HepG2 (cell line): ENCODE results near the gene PDPK1. TPM values are rescaled to one million over a fixed set of nuclear protein-coding genes. Genes with fewer than 3 reads are reported as not detected.

Source experiments
- CAMTA2 ChIP-seq: sonication (generic); formaldehyde crosslinking; IDR thresholded peaks from 2 replicates; pipeline ENCODE4 v1.4.0; 2020; ENCODE audit warnings: mild to moderate bottlenecking, missing genetic modification reagents, borderline replicate concordance
- CHCHD3 ChIP-seq: sonication (generic); formaldehyde crosslinking; IDR thresholded peaks from 2 replicates; pipeline ENCODE4 v1.8.0; 2022; ENCODE audit warnings: mild to moderate bottlenecking, missing genetic modification reagents, moderate library complexity
- FOXA3 ChIP-seq: IDR thresholded peaks from 2 replicates; pipeline ENCODE4 v1.6.1; 2016; ENCODE audit warnings: missing genetic modification reagents, missing compliant biosample characterization
- MED1 ChIP-seq: sonication (generic); formaldehyde crosslinking; IDR thresholded peaks from 2 replicates; pipeline ENCODE4 v1.4.0; 2020; ENCODE audit warnings: missing genetic modification reagents
- NPAS2 ChIP-seq: sonication (generic); formaldehyde crosslinking; IDR thresholded peaks from 2 replicates; pipeline ENCODE4 v1.8.0; 2022; ENCODE audit warnings: mild to moderate bottlenecking, missing genetic modification reagents, borderline replicate concordance
- SAP130 ChIP-seq: IDR thresholded peaks from 2 replicates; pipeline ENCODE4 v1.6.1; 2016; ENCODE audit warnings: low read depth
- SRSF9 ChIP-seq: fragments of 200-400 bp; formaldehyde crosslinking; IDR thresholded peaks from 2 replicates; pipeline ENCODE4 v1.6.1; 2018; ENCODE audit warnings: borderline replicate concordance, mild to moderate bottlenecking, low read depth, low read length; ENCODE audit not compliant: insufficient read depth, poor library complexity, severe bottlenecking
- THAP9 ChIP-seq: sonication (generic); formaldehyde crosslinking; IDR thresholded peaks from 2 replicates; pipeline ENCODE4; 2020; ENCODE audit warnings: missing genetic modification reagents, mild to moderate bottlenecking, borderline replicate concordance
- ZFP1 ChIP-seq: IDR thresholded peaks from 2 replicates; pipeline ENCODE4 v1.6.1; 2016
- ZNF235 ChIP-seq: sonication (generic); formaldehyde crosslinking; IDR thresholded peaks from 2 replicates; pipeline ENCODE4 v1.8.1; 2023; ENCODE audit warnings: mild to moderate bottlenecking, missing genetic modification reagents, borderline replicate concordance
- ZNF441 ChIP-seq: sonication (generic); formaldehyde crosslinking; IDR thresholded peaks from 2 replicates; pipeline ENCODE4 v1.7.0; 2021; ENCODE audit warnings: missing genetic modification reagents, borderline replicate concordance
- ZNF446 ChIP-seq: sonication (generic); formaldehyde crosslinking; IDR thresholded peaks from 2 replicates; pipeline ENCODE4 v1.5.0; 2020; ENCODE audit warnings: mild to moderate bottlenecking, missing genetic modification reagents
- ZNF546 ChIP-seq: sonication (generic); formaldehyde crosslinking; conservative IDR thresholded peaks from 2 replicates; pipeline ENCODE4 v1.8.1; 2023; ENCODE audit warnings: mild to moderate bottlenecking, missing genetic modification reagents
- ZNF619 ChIP-seq: sonication (generic); formaldehyde crosslinking; IDR thresholded peaks from 2 replicates; pipeline ENCODE4 v1.4.0; 2020; ENCODE audit warnings: mild to moderate bottlenecking, missing genetic modification reagents
- ZNF644 ChIP-seq: IDR thresholded peaks from 2 replicates; pipeline ENCODE4 v1.6.1; 2016; ENCODE audit warnings: low read depth
- polyA plus RNA-seq, 8 experiments: library from polyadenylated mRNA; depleted of rRNA in 3 of 8; stranded (reverse) in 7 of 8; unstranded in 1 of 8; fragments of >200 nt; fragmentation: Illumina TruSeq in 4 of 8; extraction: Trizol in 4 of 8; gene quantifications; 2 replicates each; pipeline versions ENCODE4 v1.2.1 to v1.2.3, GENCODE V29; 2011 to 2016; ENCODE audit warnings: low read depth in 4 of 8, missing spikeins in 1 of 8, mixed read lengths in 1 of 8; ENCODE audit not compliant: insufficient read depth in 1 of 8
- total RNA-seq, 5 experiments: library from RNA; depleted of rRNA; stranded (reverse); fragments of >200 nt; fragmentation: Illumina TruSeq; extraction: Trizol; gene quantifications; 2 replicates each; pipeline ENCODE4 v1.2.3, GENCODE V29; 2016; ENCODE audit warnings: low read depth in 1 of 5
- TF ChIP-seq, protein P1 (sequence below): sonication (generic); formaldehyde crosslinking; IDR thresholded peaks from 2 replicates; pipeline ENCODE4 v1.4.0; 2020; ENCODE audit warnings: mild to moderate bottlenecking, missing genetic modification reagents, borderline replicate concordance
- TF ChIP-seq, protein P2 (sequence below): sonication (generic); formaldehyde crosslinking; IDR thresholded peaks from 2 replicates; pipeline ENCODE4 v1.8.0; 2022; ENCODE audit warnings: mild to moderate bottlenecking, missing genetic modification reagents
- TF ChIP-seq, protein P3 (sequence below): sonication (generic); formaldehyde crosslinking; conservative IDR thresholded peaks from 2 replicates; pipeline ENCODE4 v1.4.0; 2020; ENCODE audit warnings: missing genetic modification reagents

Gene PDPK1
- total and polyA plus RNA-seq, 2 of the 13 experiments (the other 11 are each of a cell fraction or from before 2014, with no cell fraction given), result 59.6 to 129 TPM

DNA sequence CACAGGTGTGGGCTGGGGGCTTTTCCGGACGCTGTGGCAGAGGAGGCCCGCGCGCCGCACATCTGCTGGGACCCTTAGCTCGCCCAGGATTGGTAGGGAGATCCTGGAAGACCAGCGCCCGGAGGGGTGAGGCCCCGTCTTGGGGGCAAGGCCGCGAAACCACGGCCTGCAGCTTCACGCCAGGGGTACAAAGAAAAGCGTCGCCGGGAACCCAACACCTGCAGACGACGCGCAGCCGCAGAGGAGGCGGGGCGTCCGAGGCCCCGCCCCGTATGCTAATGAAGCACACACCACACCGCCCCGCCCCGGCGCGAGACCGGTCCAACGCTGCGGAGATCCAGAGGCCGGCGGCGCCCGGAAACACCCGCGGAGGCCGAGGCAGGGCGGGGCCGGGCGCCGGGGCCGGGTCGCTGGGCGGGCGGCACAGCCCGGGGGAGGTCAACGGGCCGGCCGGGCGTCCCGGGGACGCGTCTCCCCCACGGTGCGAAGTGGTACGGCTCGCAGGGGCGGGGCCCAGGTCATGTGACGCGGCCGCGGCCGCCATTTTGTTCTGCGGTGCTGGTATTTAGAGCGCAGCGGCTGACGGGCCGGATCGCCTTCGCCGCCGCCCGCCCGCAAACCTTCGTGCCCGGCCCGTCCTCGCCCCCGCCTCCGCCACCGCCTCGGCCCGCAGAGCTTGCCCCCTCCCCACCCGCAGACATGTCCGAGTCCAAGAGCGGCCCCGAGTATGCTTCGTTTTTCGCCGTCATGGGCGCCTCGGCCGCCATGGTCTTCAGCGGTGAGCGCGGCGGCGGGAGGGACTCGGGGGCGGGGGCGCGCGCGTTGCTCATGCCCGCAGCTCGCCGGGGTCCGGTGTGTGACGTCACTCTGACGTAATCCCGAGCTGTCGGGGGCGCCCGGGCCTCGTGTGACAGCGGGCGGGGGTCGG lies 24.2 kb upstream of the PDPK1 start, which contains the start of gene ATP6V0C (continued):
- TF ChIP-seq SAP130 (CRISPR knock-in tag) (peak; percentile 79), ZNF441 (CRISPR knock-in tag) (0 out of 2 replicates have a peak, but pooled peaks have one; percentile 18), MED1 (CRISPR knock-in tag) (no peak), ZFP1 (CRISPR knock-in tag) (no peak), ZNF644 (no peak), NPAS2 (CRISPR knock-in tag) (no peak), THAP9 (CRISPR knock-in tag) (peak; percentile 37; the same call in 1 of the 2 replicates), SRSF9 (no peak), CAMTA2 (no peak), ZNF546 (0 out of 2 replicates have a peak, but pooled peaks have one; percentile 27), FOXA3 (CRISPR knock-in tag) (no peak), ZNF446 (CRISPR knock-in tag) (peak; percentile 91; the same call in 1 of the 2 replicates), CHCHD3 (CRISPR knock-in tag) (0 out of 2 replicates have a peak, but pooled peaks have one; percentile 85), ZNF235 (CRISPR knock-in tag) (no peak), ZNF619 (CRISPR knock-in tag) (no peak)
- TF ChIP-seq, protein P1, sequence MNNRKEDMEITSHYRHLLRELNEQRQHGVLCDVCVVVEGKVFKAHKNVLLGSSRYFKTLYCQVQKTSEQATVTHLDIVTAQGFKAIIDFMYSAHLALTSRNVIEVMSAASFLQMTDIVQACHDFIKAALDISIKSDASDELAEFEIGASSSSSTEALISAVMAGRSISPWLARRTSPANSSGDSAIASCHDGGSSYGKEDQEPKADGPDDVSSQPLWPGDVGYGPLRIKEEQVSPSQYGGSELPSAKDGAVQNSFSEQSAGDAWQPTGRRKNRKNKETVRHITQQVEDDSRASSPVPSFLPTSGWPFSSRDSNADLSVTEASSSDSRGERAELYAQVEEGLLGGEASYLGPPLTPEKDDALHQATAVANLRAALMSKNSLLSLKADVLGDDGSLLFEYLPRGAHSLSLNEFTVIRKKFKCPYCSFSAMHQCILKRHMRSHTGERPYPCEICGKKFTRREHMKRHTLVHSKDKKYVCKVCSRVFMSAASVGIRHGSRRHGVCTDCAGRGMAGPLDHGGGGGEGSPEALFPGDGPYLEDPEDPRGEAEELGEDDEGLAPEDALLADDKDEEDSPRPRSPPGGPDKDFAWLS (CRISPR knock-in tag), result no peak
- TF ChIP-seq, protein P2, sequence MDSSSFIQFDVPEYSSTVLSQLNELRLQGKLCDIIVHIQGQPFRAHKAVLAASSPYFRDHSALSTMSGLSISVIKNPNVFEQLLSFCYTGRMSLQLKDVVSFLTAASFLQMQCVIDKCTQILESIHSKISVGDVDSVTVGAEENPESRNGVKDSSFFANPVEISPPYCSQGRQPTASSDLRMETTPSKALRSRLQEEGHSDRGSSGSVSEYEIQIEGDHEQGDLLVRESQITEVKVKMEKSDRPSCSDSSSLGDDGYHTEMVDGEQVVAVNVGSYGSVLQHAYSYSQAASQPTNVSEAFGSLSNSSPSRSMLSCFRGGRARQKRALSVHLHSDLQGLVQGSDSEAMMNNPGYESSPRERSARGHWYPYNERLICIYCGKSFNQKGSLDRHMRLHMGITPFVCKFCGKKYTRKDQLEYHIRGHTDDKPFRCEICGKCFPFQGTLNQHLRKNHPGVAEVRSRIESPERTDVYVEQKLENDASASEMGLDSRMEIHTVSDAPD (CRISPR knock-in tag), result no peak
- TF ChIP-seq, protein P3, sequence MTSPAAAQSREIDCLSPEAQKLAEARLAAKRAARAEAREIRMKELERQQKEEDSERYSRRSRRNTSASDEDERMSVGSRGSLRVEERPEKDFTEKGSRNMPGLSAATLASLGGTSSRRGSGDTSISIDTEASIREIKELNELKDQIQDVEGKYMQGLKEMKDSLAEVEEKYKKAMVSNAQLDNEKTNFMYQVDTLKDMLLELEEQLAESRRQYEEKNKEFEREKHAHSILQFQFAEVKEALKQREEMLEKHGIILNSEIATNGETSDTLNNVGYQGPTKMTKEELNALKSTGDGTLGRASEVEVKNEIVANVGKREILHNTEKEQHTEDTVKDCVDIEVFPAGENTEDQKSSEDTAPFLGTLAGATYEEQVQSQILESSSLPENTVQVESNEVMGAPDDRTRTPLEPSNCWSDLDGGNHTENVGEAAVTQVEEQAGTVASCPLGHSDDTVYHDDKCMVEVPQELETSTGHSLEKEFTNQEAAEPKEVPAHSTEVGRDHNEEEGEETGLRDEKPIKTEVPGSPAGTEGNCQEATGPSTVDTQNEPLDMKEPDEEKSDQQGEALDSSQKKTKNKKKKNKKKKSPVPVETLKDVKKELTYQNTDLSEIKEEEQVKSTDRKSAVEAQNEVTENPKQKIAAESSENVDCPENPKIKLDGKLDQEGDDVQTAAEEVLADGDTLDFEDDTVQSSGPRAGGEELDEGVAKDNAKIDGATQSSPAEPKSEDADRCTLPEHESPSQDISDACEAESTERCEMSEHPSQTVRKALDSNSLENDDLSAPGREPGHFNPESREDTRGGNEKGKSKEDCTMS, result no peak
